Heart right ventricle (tissue), 16 donors: ENCODE results near the gene PTPRM. TPM values are rescaled to one million over a fixed set of nuclear protein-coding genes. Genes with fewer than 3 reads are reported as not detected.
A peak's percentile ranks its signal among the peaks of the same experiment; 100 is the strongest.

ENCODE experiments used
- ATAC-seq, 8 donors: fragments of 200-7000 bp; cut with Tn5 transposase; one replicate each; pipeline ENCODE4 v1.9.1; 2020; ENCODE audit warnings: mild to moderate bottlenecking in 8 of 8, moderate library complexity in 8 of 8, moderate number of reproducible peaks in 1 of 8
- DNase-seq, 2 donors: peaks; one replicate each; pipeline ENCODE4 v3.0.0-alpha.2; 2020
- H3K27ac ChIP-seq, 10 donors: fragments of 200-600 bp; sonication (generic) in 2 of 10; one replicate each; pipeline versions ENCODE4 v1.5.0 to v1.8.0; 2020 to 2022; ENCODE audit warnings: mild to moderate bottlenecking in 3 of 10
- H3K27me3 ChIP-seq, 7 donors: fragments of 200-600 bp; one replicate each; pipeline ENCODE4 v1.8.0; 2021 to 2022; ENCODE audit warnings: mild to moderate bottlenecking in 2 of 7
- H3K36me3 ChIP-seq, 9 donors: fragments of 200-600 bp; sonication (generic) in 1 of 9; one replicate each; pipeline versions ENCODE4 v1.5.0 to v1.8.0; 2020 to 2022; ENCODE audit warnings: mild to moderate bottlenecking in 2 of 9
- H3K4me1 ChIP-seq, 9 donors: fragments of 200-600 bp; sonication (generic) in 1 of 9; one replicate each; pipeline versions ENCODE4 v1.5.0 to v1.8.0; 2020 to 2022; ENCODE audit warnings: mild to moderate bottlenecking in 4 of 9
- H3K4me3 ChIP-seq, 10 donors: fragments of 200-600 bp; sonication (generic) in 2 of 10; one replicate each; pipeline versions ENCODE4 v1.5.0 to v1.8.0; 2020 to 2022; ENCODE audit warnings: mild to moderate bottlenecking in 7 of 10, moderate library complexity in 2 of 10
- H3K9me3 ChIP-seq, 11 donors: fragments of 200-600 bp in 10 of 11; sonication (generic) in 2 of 11; one replicate each; pipeline versions ENCODE4 v1.5.0 to v1.8.0; 2013 to 2022; ENCODE audit warnings: mild to moderate bottlenecking in 2 of 11, control low read depth in 1 of 11, moderate library complexity in 1 of 11
- WGBS, 2 donors: extraction: QIAGEN DNeasy Blood & Tissue Kit; methylation state at CpG; one replicate each; pipeline ENCODE4 v1.1.7; 2013; ENCODE audit warnings: inconsistent platforms in 1 of 2; 5-methylcytosine and 5-hydroxymethylcytosine counted together
- intact Hi-C, 10 donors: fragments of 100-400 bp; cut with DNase I; formaldehyde crosslinking; loops; one replicate each; pipeline versions ENCODE4 v1.11.1 to v1.14.2; 2022
- polyA plus RNA-seq, 2 donors: library from polyadenylated mRNA; stranded (reverse); fragments of 200-250 nt; gene quantifications; one replicate each; pipeline ENCODE4 v1.2.3, GENCODE V29; 2013
- total RNA-seq, 10 donors: library from RNA; stranded (reverse); fragmentation: NEBNext Ultra II Directional in 3 of 10; extraction: Animal tissue kit (Norgen Biotek cat#: 25700) in 3 of 10; gene quantifications; one replicate each; pipeline versions ENCODE4 v1.2.1 to v1.2.4, GENCODE V29; 2021 to 2023
- TF ChIP-seq, protein P1 (sequence below), 9 donors: fragments of 200-600 bp; sonication (generic) in 2 of 9; IDR thresholded peaks; one replicate each; pipeline versions ENCODE4 v1.5.0 to v1.8.0; 2021 to 2022; ENCODE audit warnings: antibody characterized with exemption in 9 of 9, mild to moderate bottlenecking in 5 of 9, moderate library complexity in 1 of 9
- donor health status: Arrhythmogenic right ventricular cardiomyopathy.
- donor health status: ischemic (EF 13 %, LVEDD 7.1; RV severe dilation, severe dysfunction).
- donor health status: healthy with polysubstance abuse.
- donor health status: DM: no; HTN: yes; CAD: no.
- donor health status: DM: no; HTN: no; CAD: no.
- donor health status: ischemic (EF 25% LVEDD 6.9; RV normal size, moderate dysfunction).
- donor health status: ischemic (EF 25% LVEDD 5.7; RV mildly dilated, moderate dysfunction).
- donor health status: healthy.
- donor health status: DM: yes; HTN: yes; CAD: no.
- donor health status: Ischemic cardiomyopathy.
- donor health status: ischemic (EF 35%, LVEDD 5.7; RV mildly dilated, moderate dysfunction).
- donor health status: nonischemic (EF 11% LVEDD 7.7; RV severe dilation, severe dysfunction).
- donor health status: DM: yes; HTN: yes; CAD: no.
- donor health status: PGD.
- donor health status: ischemic (EF 29% LVEDD 5.4; RV normal size, mild dysfunction).
- donor health status: nonischemic (EF 23%, LVEDD 6.1; RV moderate dilation, normal function).

Gene PTPRM
- total and polyA plus RNA-seq, 12 donors = 81.7 to 170 (median 132) TPM

DNA sequence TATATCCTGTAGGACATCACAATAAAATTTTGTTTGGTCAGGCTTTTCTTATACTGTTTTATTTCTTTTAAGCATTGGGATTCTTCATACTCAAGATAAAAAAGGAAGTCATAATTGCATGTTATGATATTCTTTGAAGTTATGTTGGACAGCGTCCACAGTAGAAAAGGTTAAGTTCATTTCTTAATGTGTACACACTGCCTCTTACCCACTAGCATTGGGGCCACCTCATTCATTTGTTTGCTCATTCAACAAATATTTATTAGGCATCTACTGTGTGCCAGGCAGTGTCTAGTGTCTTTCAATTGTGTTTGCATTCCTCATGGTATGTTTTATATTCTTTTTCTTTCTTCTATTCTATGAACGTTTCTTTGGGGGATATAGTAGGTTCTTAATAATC lies 70.2 kb downstream of the PTPRM start:
- WGBS, 2 donors = 65 to 75% methylated on average over 2 of the region's 2 CpGs
- intact Hi-C loops = no loop called here

DNA sequence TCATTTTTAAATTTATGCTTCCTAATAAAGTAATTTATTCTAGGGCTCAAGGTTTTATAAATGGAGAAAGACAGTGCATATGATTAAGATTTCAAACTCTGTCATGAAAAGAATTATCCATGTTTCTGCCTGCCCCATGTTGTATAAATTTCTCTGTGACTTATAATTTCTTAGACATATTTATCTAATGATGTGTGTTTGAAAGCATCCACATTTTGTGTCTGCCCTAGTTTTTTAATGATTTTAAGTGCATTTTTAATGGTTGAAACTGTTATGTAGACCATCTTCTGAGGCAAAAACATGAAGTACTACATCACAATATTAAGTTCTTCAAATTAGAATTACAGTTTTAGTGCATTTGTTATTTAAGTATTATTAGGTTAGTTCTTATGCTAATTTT lies 71.2 kb downstream of the PTPRM start:
- intact Hi-C loops = no loop called here
- no peak for ATAC-seq
- DNase-seq = no peak
- Histone ChIP-seq H3K36me3 (no peaks in the 10 kb centered on the region), H3K4me3 (no peak overlapping the region), H3K27ac (no peak overlapping the region), H3K9me3 (no peaks in the 10 kb centered on the region), H3K27me3 (no peaks in the 10 kb centered on the region), H3K4me1 (peaks cover 0 to 89% (median 59%) of the 10 kb centered on the region in 9 donors)
- TF ChIP-seq, protein P1, sequence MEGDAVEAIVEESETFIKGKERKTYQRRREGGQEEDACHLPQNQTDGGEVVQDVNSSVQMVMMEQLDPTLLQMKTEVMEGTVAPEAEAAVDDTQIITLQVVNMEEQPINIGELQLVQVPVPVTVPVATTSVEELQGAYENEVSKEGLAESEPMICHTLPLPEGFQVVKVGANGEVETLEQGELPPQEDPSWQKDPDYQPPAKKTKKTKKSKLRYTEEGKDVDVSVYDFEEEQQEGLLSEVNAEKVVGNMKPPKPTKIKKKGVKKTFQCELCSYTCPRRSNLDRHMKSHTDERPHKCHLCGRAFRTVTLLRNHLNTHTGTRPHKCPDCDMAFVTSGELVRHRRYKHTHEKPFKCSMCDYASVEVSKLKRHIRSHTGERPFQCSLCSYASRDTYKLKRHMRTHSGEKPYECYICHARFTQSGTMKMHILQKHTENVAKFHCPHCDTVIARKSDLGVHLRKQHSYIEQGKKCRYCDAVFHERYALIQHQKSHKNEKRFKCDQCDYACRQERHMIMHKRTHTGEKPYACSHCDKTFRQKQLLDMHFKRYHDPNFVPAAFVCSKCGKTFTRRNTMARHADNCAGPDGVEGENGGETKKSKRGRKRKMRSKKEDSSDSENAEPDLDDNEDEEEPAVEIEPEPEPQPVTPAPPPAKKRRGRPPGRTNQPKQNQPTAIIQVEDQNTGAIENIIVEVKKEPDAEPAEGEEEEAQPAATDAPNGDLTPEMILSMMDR (IDR thresholded peaks at IDR 0.05) = no peak

More for the DNA sequence above, 70.2 kb downstream of the PTPRM start:
- Histone ChIP-seq H3K27me3 (no peaks in the 10 kb centered on the region), H3K9me3 (no peaks in the 10 kb centered on the region), H3K4me1 (peaks cover 0 to 89% (median 61%) of the 10 kb centered on the region in 9 donors), H3K4me3 (no peak overlapping the region), H3K27ac (no peak overlapping the region), H3K36me3 (no peaks in the 10 kb centered on the region)
- TF ChIP-seq, protein P1 (IDR thresholded peaks at IDR 0.05) = no peak
- DNase-seq (no peak), ATAC-seq (no peak)

DNA sequence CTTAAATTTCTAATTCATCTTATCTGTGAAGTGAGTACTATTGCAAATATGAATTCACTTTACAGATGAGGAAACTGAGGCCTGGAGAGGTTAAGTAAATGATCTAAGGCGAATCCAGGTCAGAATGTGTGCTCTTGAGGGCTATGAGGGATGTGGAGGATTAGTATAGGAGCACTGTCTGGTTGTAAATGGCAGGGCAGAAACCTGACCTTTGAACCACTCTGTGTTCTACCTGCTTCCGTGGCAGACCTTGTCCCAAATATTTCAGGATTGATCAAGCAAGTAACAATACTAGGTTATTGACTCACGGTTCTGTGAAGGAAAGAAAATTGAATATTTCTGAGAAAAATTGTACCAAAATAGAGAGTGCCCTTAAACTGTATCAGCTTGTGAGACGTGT lies 74.7 kb downstream of the PTPRM start:
- intact Hi-C loops = no loop called here
- no peaks in the 10 kb centered on the region for H3K27me3 ChIP-seq
- H3K9me3 ChIP-seq = no peaks in the 10 kb centered on the region
- DNase-seq = no peak
- H3K27ac ChIP-seq = peak overlapping the region in 1 of 10 donors; percentile 7
- H3K36me3 ChIP-seq = no peaks in the 10 kb centered on the region
- TF ChIP-seq, protein P1 (IDR thresholded peaks at IDR 0.05) = no peak
- peaks cover 0 to 96% (median 63%) of the 10 kb centered on the region in 9 donors for H3K4me1 ChIP-seq
- H3K4me3 ChIP-seq = no peak overlapping the region
- no peak for ATAC-seq
- WGBS, 2 donors = 90% methylated on average over 4 of the region's 4 CpGs

DNA sequence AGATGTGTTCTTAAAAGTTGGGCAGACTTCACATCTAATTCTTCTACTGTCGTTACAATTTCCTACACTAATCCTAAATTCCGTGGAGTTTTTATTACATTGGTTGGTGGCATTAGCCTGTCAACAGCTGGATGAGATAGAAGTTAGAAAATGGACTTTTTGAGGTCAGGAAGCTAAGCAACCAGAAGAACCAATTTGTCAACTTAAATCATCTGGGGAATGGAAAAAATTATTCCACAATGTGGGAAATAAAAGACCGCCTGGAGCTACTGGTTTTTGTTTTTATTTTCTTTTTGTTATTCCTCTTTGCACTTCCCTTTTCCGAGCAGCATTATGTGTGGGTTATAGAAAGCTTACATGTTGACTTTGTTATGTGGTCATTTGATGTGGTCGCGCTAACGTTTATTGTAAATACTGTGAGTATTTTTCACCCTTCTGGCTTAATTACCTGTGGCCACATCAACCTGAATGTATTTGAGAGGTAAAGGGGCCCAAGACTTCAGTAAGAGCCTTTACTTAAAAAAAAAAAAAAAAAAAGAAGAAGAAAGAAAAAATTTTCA lies 75.3 kb downstream of the PTPRM start:
- intact Hi-C loops = no loop called here
- H3K4me3 ChIP-seq = no peak overlapping the region
- H3K36me3 ChIP-seq = no peaks in the 10 kb centered on the region
- DNase-seq (no peak), ATAC-seq (no peak)
- H3K27ac ChIP-seq = peak overlapping the region in 1 of 10 donors; percentile 7
- TF ChIP-seq, protein P1 (IDR thresholded peaks at IDR 0.05) = no peak
- peaks cover 0 to 96% (median 61%) of the 10 kb centered on the region in 9 donors for H3K4me1 ChIP-seq
- H3K27me3 ChIP-seq = no peaks in the 10 kb centered on the region
- 77 to 78% methylated on average over 7 of the region's 7 CpGs for WGBS, 2 donors
- H3K9me3 ChIP-seq = no peaks in the 10 kb centered on the region
